NCI-H146 treated with DMSO at 0.1 percent for 48 hours (cell line): ENCODE measurements around the gene EMX1.
"Not testable (repeated sequence)": the region's sequence is repeated elsewhere in the genome, so short reads cannot be mapped to it uniquely, and the experiment has no call there.

Experiments
- DNase-seq: peaks from one replicate; lab custom pipeline; 2025; ENCODE audit not compliant: unreplicated experiment; lab: John Stamatoyannopoulos, UW

Gene EMX1

GRCh38 chr2:72900191-72900825 is 17.0 kb upstream of the EMX1 start:
- DNase-seq, result no peak

- DNase-seq, result no peak
Measured at GRCh38 chr2:72901426-72901825, 15.9 kb upstream of the EMX1 start.

- not testable (repeated sequence) for DNase-seq
Measured at GRCh38 chr2:72907369-72907768, 9.9 kb upstream of the EMX1 start.

GRCh38 chr2:72908741-72909140 is 8.6 kb upstream of the EMX1 start:
- no peak for DNase-seq

DNA sequence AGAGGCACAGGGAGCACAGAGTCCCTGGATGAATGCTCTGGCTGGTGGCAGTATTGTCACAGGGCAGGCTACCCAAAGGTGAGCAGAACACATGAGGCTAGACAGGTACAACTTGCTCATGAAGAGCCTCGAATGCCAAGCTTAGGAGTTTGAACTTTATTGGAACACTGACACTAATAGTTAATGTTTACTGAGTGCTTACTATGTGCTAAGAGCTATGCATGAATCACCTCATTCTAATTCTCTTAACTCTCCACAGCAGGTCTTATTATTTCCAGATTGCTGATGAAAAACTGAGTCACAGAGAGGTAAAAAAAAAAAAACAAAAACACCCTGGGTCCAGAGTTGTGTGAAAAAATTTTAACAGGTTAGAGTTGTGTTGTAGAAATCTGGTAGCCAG is 6.1 kb upstream of the EMX1 start:
- no peak for DNase-seq

DNA sequence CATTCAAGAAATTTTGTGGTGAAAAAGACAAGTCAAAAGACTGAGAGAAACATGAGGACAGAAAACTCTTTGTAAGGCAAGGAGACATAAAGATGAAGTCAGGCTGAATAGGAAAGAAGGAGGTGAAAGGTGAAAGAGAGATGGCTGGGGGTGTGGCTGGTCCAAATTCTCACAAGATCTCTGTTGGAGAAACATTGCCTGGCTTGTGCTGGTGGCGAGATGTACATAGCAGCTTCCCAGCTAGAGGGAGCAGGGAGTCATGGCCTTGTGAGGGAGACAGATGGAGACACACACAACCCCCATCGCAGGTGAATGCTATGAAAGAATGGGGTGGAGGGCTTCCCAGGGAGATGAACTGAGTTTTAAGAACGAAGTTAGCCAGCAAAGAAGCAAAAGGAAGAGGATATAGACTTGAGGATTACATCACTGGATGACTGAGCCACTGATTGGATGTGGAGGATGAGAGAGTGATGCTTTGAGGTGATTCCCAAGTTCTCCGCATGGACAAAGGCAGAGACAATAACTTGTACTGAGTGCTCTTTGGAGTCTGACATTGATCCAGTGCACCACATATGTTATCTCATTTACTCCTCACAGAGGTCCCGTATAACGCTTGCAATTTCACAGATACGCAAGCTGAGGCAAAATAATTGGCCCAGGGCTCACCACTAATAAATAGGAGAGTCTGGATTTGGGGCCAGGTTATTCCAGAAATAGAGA is 3.7 kb upstream of the EMX1 start:
- peak; percentile 9 for DNase-seq

DNA sequence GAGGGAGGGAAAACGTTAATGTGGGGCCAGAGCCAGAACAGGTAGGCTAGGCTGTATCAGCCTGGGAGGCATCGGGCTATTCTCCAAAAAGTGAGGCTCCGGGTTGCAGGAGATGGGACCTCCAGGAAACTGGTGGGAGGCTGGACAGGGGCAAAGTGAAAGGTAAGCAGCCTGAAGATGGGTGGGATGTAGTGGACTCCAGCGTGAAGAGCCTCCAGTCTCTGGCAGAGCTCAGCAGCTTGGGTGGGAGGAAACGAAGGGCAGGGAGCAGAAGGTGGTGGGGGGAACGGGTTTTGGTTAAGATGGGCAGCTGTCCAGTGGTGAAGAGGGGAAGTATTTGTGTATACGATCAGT is 3.1 kb upstream of the EMX1 start:
- DNase-seq, result no peak

DNA sequence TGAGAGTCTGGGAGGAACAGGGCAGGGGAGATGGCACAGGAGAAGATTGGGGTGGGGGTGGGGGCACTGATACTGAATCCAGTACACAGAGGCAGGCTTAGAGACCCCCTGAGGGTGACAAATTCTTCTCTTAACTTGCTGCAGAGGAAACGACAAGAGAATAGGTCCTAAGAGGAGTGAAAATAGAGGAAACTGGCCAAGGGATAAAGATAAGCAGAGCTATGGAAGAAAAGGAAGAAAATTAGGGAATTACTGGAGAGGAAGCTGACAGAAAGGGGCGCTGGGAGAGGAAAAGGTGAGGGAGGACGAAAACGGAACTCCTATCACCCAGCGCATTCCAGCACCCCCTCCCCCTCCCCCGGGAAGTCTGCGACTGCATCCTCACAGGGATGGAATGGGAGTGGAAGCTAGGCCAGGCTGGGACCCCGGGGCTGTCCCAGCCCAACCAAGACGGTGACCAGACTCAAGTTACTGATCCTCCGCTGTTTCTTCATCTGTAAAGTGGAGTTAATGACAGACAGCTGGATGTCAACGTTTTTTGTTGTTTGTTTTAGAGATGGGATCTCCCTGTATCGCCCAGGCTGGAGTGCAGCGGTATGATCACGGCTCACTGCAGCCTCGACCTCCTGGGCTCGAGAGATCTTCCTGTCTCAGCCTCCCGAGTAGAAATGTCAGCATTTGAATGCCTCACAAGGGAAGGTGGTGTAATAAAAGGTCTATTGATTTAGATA is 2.6 kb upstream of the EMX1 start:
- no peak for DNase-seq

GRCh38 chr2:72915320-72915906 is 1.9 kb upstream of the EMX1 start:
- DNase-seq, result no peak

DNA sequence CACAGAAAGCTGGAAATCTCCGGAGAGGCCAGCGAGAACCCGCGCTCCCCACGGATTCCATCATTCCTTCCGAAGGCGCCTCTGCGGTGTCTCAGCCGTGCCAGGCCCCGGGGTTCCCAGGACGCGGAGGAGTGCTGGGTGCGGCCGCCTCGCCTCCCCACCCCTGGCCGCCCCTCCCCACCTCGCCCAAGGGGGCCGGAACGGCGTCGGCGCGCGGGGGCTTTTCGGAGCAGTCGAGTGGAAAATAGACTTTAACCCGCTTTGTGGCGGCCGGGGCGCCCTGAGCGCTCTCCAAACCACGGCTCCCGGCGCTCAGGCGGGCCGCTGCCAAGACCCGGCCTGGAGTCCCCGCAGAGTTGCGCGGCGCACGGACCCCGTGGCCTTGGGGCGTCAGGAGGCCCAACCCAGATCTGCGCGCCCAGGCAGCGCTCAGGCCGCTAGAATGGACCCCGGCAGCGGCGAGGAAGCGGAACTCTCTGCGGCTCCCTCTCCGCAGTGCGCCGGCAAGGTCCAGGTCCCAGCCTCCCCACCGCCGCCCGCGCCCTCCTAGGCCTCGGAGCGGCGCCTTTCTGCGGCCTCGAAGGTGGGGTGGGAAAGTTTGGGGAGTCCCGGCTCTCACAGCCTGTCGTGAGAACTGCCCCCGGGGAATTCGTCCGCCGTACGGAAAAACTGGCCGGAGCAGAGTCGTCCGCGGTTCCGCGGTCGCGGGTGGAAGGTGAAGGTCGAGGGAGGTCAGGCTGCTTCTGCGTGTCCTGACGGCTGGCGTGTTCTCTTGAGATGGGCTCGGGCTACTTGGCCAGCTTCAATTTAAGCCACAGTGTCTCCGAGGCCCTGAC is 1.2 kb upstream of the EMX1 start:
- peak; percentile 29 for DNase-seq

- no peak for DNase-seq
Measured at GRCh38 chr2:72916743-72917137, 579 bp upstream of the EMX1 start.

GRCh38 chr2:72917877-72918553 is 696 bp downstream of the EMX1 start:
- DNase-seq, result no peak

- no peak for DNase-seq
Measured at GRCh38 chr2:72919414-72920317, 2.3 kb downstream of the EMX1 start.

- DNase-seq, result no peak
Measured at GRCh38 chr2:72920318-72921087, 3.2 kb downstream of the EMX1 start.

DNA sequence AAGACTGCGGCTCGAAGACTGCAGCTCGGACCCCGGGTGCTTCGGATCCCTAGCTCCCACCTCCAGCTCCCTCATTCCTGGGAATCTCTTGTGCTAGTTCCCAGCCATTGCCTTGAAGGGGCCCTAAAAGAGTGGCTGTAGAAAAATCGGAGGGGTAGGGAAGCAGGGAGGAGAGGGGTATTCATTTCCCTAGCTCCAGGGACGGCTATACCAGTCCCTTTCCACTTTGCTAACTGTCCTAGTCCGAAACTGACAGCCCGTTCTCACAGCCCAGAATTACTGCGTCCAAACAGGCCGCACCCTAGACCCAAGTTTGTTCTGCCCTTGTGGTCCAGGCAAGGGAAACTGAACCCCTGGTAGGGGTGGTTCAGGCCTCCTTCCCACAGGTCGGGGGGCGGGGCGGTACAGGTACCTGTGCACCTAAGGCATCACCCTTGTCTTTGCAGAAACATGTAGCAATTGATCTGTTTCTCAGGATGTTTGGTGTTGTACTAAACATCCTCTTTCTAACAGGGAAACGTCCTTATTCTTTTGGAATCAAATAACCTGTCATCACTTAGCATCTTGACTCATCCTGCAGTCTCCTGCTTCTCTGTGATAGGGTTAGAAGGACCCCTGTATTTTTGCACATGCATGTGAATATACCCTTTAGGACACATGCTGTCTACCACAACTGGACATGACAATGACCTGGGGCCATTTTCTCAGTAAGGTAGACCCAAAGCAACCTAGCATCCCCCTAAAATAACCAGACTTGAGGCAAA is 4.0 kb downstream of the EMX1 start:
- no peak for DNase-seq

- no peak for DNase-seq
Measured at GRCh38 chr2:72921853-72922252, 4.5 kb downstream of the EMX1 start.

- no peak for DNase-seq
Measured at GRCh38 chr2:72923833-72924352, 6.6 kb downstream of the EMX1 start.
